Measurements from ENCODE around the gene LDLR.
"Not testable (repeated sequence)": the region's sequence is repeated elsewhere in the genome, so short reads cannot be mapped to it uniquely, and the experiment has no call there.

Gene LDLR

GRCh38 chr19:11094520-11094894 lies 5.2 kb downstream of the LDLR start:
- DNase-seq (ENCODE audit: low read depth) = no peak
- H3K4me3 ChIP-seq (ENCODE audit: control insufficient read depth, low read depth, low read length) = peak overlapping the region; percentile 23
- TF ChIP-seq, protein P1, sequence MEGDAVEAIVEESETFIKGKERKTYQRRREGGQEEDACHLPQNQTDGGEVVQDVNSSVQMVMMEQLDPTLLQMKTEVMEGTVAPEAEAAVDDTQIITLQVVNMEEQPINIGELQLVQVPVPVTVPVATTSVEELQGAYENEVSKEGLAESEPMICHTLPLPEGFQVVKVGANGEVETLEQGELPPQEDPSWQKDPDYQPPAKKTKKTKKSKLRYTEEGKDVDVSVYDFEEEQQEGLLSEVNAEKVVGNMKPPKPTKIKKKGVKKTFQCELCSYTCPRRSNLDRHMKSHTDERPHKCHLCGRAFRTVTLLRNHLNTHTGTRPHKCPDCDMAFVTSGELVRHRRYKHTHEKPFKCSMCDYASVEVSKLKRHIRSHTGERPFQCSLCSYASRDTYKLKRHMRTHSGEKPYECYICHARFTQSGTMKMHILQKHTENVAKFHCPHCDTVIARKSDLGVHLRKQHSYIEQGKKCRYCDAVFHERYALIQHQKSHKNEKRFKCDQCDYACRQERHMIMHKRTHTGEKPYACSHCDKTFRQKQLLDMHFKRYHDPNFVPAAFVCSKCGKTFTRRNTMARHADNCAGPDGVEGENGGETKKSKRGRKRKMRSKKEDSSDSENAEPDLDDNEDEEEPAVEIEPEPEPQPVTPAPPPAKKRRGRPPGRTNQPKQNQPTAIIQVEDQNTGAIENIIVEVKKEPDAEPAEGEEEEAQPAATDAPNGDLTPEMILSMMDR (conservative IDR thresholded peaks at IDR 0.05; ENCODE audit: control insufficient read depth, insufficient read depth, low read depth, low read length) = no peak

DNA sequence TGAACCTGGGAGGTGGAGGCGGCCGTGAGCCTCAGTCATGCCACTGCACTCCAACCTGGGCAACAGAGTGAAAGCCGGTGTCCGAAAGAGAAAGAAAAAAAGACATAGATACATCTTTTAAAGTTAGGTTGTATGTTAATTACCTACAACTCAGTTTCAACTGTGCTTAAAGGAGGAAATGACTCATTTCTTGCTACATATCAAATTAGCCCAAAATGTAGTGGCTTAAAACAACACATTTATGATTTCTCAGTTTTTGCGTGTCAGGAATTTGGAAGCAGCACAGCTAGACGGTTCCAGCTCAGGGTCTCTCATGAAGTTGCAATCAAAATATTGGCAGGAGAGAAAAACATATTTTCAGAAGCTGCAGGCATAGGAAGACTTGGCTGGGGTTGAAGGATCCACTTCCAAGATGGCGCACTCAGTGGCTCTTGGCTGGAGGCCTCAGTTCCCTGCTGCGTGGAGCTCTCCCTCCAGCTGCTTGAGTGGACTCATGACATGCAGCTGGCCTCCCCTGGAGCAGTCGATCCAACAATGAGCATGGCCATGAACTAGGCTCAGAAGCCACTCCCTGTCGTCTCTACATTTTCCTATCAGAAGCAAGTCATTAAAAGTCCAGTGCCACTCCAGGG lies 7.1 kb downstream of the LDLR start:
- TF ChIP-seq, protein P1 (conservative IDR thresholded peaks at IDR 0.05; ENCODE audit: control insufficient read depth, insufficient read depth, low read depth, low read length) = no peak
- peak; percentile 71 for DNase-seq (ENCODE audit: low read depth)
- H3K4me3 ChIP-seq (ENCODE audit: control insufficient read depth, low read depth, low read length) = no peak overlapping the region

GRCh38 chr19:11097367-11097766 lies 8.1 kb downstream of the LDLR start:
- DNase-seq (ENCODE audit: low read depth); H3K4me3 ChIP-seq (ENCODE audit: control insufficient read depth, low read depth, low read length): not testable (repeated sequence)

DNA sequence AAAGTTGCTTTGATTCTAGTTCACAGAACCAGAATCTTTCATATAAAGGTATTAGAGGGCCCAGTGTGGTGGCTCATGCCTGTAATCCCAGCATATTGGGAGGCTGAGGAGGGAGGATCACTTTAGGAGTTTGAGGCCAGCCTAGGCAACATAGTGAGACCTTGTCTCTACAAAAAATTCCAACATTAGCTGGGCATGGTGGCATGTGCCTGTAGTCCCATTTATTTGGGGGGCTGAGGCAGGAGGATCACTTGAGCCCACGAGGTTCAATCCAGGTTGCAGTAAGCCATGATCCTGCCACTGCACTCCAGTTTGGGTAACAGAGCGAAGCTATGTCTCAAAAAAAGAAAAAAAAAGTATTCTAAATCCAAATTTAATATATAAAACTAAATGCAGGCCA lies 9.1 kb downstream of the LDLR start:
- TF ChIP-seq, protein P1 (conservative IDR thresholded peaks at IDR 0.05; ENCODE audit: control insufficient read depth, insufficient read depth, low read depth, low read length) = no peak
- no peak for DNase-seq (ENCODE audit: low read depth)
- H3K4me3 ChIP-seq (ENCODE audit: control insufficient read depth, low read depth, low read length) = no peak overlapping the region

GRCh38 chr19:11098861-11099260 lies 9.6 kb downstream of the LDLR start:
- H3K4me3 ChIP-seq (ENCODE audit: control insufficient read depth, low read depth, low read length) = no peak overlapping the region
- no peak for DNase-seq (ENCODE audit: low read depth)
- TF ChIP-seq, protein P1 (conservative IDR thresholded peaks at IDR 0.05; ENCODE audit: control insufficient read depth, insufficient read depth, low read depth, low read length) = no peak

GRCh38 chr19:11100049-11100448 lies 10.8 kb downstream of the LDLR start:
- DNase-seq (ENCODE audit: low read depth) = no peak
- H3K4me3 ChIP-seq (ENCODE audit: control insufficient read depth, low read depth, low read length) = no peak overlapping the region
- TF ChIP-seq, protein P1 (conservative IDR thresholded peaks at IDR 0.05; ENCODE audit: control insufficient read depth, insufficient read depth, low read depth, low read length) = no peak

GRCh38 chr19:11101057-11101456 lies 11.8 kb downstream of the LDLR start:
- TF ChIP-seq, protein P1 (conservative IDR thresholded peaks at IDR 0.05; ENCODE audit: control insufficient read depth, insufficient read depth, low read depth, low read length) = no peak
- no peak overlapping the region for H3K4me3 ChIP-seq (ENCODE audit: control insufficient read depth, low read depth, low read length)
- no peak for DNase-seq (ENCODE audit: low read depth)
